GM23338 (cell line): ENCODE measurements around the gene PLD1. TPM values are rescaled to one million over a fixed set of nuclear protein-coding genes. Genes with fewer than 3 reads are reported as not detected.

Source experiments
- ATAC-seq: fragments of 200-7000 bp; cut with Tn5 transposase; 3 replicates; pipeline ENCODE4 v1.9.1; 2020
- DNase-seq: peaks from one replicate; pipeline ENCODE4 v3.0.0-alpha.2; 2015; ENCODE audit warnings: low spot score
- H2AFZ ChIP-seq: fragments of 200-600 bp; sonication (generic); 2 replicates; pipeline ENCODE4 v1.8.0; 2016; ENCODE audit warnings: antibody characterized with exemption, mild to moderate bottlenecking, moderate library complexity
- H3F3A ChIP-seq: fragments of 200-600 bp; sonication (generic); replicated peaks from 2 replicates; pipeline ENCODE4 v1.8.0; 2017; ENCODE audit warnings: antibody characterized with exemption, mixed run types, low read depth
- H3K27ac ChIP-seq: fragments of 200-600 bp; sonication (generic); 2 replicates; pipeline ENCODE4 v1.6.1; 2016; ENCODE audit warnings: low read depth
- H3K27me3 ChIP-seq: fragments of 200-600 bp; sonication (generic); 2 replicates; pipeline ENCODE4 v1.8.0; 2016; ENCODE audit warnings: mild to moderate bottlenecking, mixed run types, moderate library complexity; ENCODE audit not compliant: insufficient read depth
- H3K36me3 ChIP-seq: fragments of 200-600 bp; sonication (generic); 2 replicates; pipeline ENCODE4 v1.8.0; 2016; ENCODE audit warnings: mild to moderate bottlenecking; ENCODE audit not compliant: insufficient read depth
- H3K4me1 ChIP-seq: fragments of 200-600 bp; sonication (generic); 2 replicates; pipeline ENCODE4 v1.8.0; 2016; ENCODE audit warnings: mild to moderate bottlenecking, moderate library complexity; ENCODE audit not compliant: insufficient read depth
- H3K4me2 ChIP-seq: fragments of 200-600 bp; sonication (generic); 2 replicates; pipeline ENCODE4 v1.7.1; 2017; ENCODE audit warnings: mixed run types
- H3K4me3 ChIP-seq: fragments of 200-600 bp; sonication (generic); 2 replicates; pipeline ENCODE4 v1.6.1; 2016; ENCODE audit warnings: mixed run types
- H3K79me2 ChIP-seq: fragments of 200-600 bp; sonication (generic); replicated peaks from 2 replicates; pipeline ENCODE4 v1.8.0; 2017; ENCODE audit warnings: mild to moderate bottlenecking; ENCODE audit not compliant: insufficient read depth
- H3K9me2 ChIP-seq: fragments of 200-600 bp; sonication (generic); 2 replicates; pipeline ENCODE4 v1.8.0; 2017; ENCODE audit not compliant: insufficient read depth
- H4K20me1 ChIP-seq: fragments of 200-600 bp; sonication (generic); replicated peaks from 2 replicates; pipeline ENCODE4 v1.8.0; 2017; ENCODE audit warnings: mild to moderate bottlenecking; ENCODE audit not compliant: insufficient read depth
- H3K27ac Mint-ChIP-seq: 2 replicates; pipeline ENCODE4 v1.8.0; 2020; ENCODE audit warnings: inconsistent platforms, mild to moderate bottlenecking, moderate library complexity, mixed read lengths
- H3K27me3 Mint-ChIP-seq: 3 replicates; pipeline ENCODE4 v1.8.0; 2022; ENCODE audit warnings: low read depth, mild to moderate bottlenecking, moderate library complexity, mixed read lengths, inconsistent platforms; ENCODE audit not compliant: insufficient read depth, poor library complexity
- H3K36me3 Mint-ChIP-seq: 3 replicates; pipeline ENCODE4 v1.8.0; 2021; ENCODE audit warnings: low read depth, mild to moderate bottlenecking, inconsistent platforms, moderate library complexity, mixed read lengths
- H3K4me1 Mint-ChIP-seq: 3 replicates; pipeline ENCODE4 v1.8.0; 2020; ENCODE audit warnings: mild to moderate bottlenecking, inconsistent platforms, mixed read lengths
- H3K4me3 Mint-ChIP-seq: 3 replicates; pipeline ENCODE4 v1.8.0; 2021; ENCODE audit warnings: moderate library complexity, mild to moderate bottlenecking, inconsistent platforms, mixed read lengths
- H3K9me3 Mint-ChIP-seq: 3 replicates; pipeline ENCODE4 v1.8.0; 2020; ENCODE audit warnings: moderate library complexity, mild to moderate bottlenecking, inconsistent platforms, mixed read lengths
- CTCF ChIP-seq, 2 experiments: fragments of 200-600 bp in 1 of 2; sonication (generic) in 1 of 2; conservative IDR thresholded peaks; 2 replicates each; pipeline versions ENCODE4 v1.5.1 to v1.6.1; 2016 to 2017; ENCODE audit warnings: antibody characterized with exemption in 2 of 2, low read depth in 2 of 2, mild to moderate bottlenecking in 2 of 2, moderate library complexity in 1 of 2
- ETS1 ChIP-seq: IDR thresholded peaks from 2 replicates; pipeline ENCODE4 v1.6.1; 2016; ENCODE audit warnings: antibody characterized with exemption
- JUNB ChIP-seq: IDR thresholded peaks from one replicate; pipeline ENCODE4 v1.6.1; 2016; ENCODE audit warnings: antibody characterized with exemption; ENCODE audit not compliant: unreplicated experiment
- STAT1 ChIP-seq: IDR thresholded peaks from one replicate; pipeline ENCODE4 v1.6.1; 2016; ENCODE audit warnings: antibody characterized with exemption; ENCODE audit not compliant: unreplicated experiment
- ZNF114 ChIP-seq: fragments of 250-450 bp; sonication (Bioruptor Pico); IDR thresholded peaks from 2 replicates; pipeline ENCODE4 v1.5.0; 2020; ENCODE audit warnings: mild to moderate bottlenecking, moderate library complexity
- ZNF331 ChIP-seq: fragments of 250-450 bp; sonication (Bioruptor Pico); IDR thresholded peaks from 2 replicates; pipeline ENCODE4 v1.5.0; 2020; ENCODE audit warnings: low read depth, mild to moderate bottlenecking, moderate library complexity
- ZNF462 ChIP-seq: fragments of 250-450 bp; sonication (Bioruptor Pico); IDR thresholded peaks from 2 replicates; pipeline ENCODE4 v1.5.0; 2020; ENCODE audit warnings: mild to moderate bottlenecking, moderate library complexity
- polyA plus RNA-seq: library from polyadenylated mRNA; unstranded; fragments of >200 nt; fragmentation: Nextera tagmentation; extraction: Ambion mirVana; gene quantifications from 2 replicates; pipeline ENCODE4 v1.2.1, GENCODE V29; 2016
- total RNA-seq: library from RNA; depleted of rRNA; stranded (reverse); fragments of >200 nt; shearing (Covaris generic); gene quantifications from 2 replicates; pipeline ENCODE4 v1.2.3, GENCODE V29; 2014

Gene PLD1
- total and polyA plus RNA-seq, 2 experiments from 2014 or later = 1.4 to 2.2 TPM

GRCh38 chr3:171690281-171690680 lies 120.0 kb downstream of the PLD1 start:
- TF ChIP-seq ZNF462 (CRISPR knock-in tag) = no peak
- no peaks in the 10 kb centered on the region for H3K79me2 ChIP-seq
- no peak overlapping the region for H3K4me2 ChIP-seq
- DNase-seq (no peak), ATAC-seq (no peak)
- H2AFZ ChIP-seq = no peak overlapping the region
- Mint-ChIP-seq H3K4me1 (no peaks in the 10 kb centered on the region), H3K36me3 (no peaks in the 10 kb centered on the region), H3K4me3 (no peak overlapping the region), H3K9me3 (no peaks in the 10 kb centered on the region), H3K27me3 (no peaks in the 10 kb centered on the region), H3K27ac (no peak overlapping the region)
- H4K20me1 ChIP-seq = no peaks in the 10 kb centered on the region
- H3K27me3 ChIP-seq = no peaks in the 10 kb centered on the region
- no peak overlapping the region for H3K27ac ChIP-seq
- no peaks in the 10 kb centered on the region for H3F3A ChIP-seq
- H3K4me3 ChIP-seq = no peak overlapping the region
- no peaks in the 10 kb centered on the region for H3K4me1 ChIP-seq
- H3K36me3 ChIP-seq = no peaks in the 10 kb centered on the region
- no peaks in the 10 kb centered on the region for H3K9me2 ChIP-seq

GRCh38 chr3:171688593-171688992 lies 121.7 kb downstream of the PLD1 start:
- H3K27ac Mint-ChIP-seq = no peak overlapping the region
- Histone ChIP-seq H3K27ac (no peak overlapping the region), H3K36me3 (no peaks in the 10 kb centered on the region), H3F3A (no peaks in the 10 kb centered on the region), H3K4me1 (no peaks in the 10 kb centered on the region), H3K9me2 (no peaks in the 10 kb centered on the region), H3K79me2 (no peaks in the 10 kb centered on the region), H4K20me1 (no peaks in the 10 kb centered on the region), H3K27me3 (no peaks in the 10 kb centered on the region), H2AFZ (no peak overlapping the region), H3K4me3 (no peak overlapping the region), H3K4me2 (no peak overlapping the region)
- no peaks in the 10 kb centered on the region for H3K27me3 Mint-ChIP-seq
- no peaks in the 10 kb centered on the region for H3K9me3 Mint-ChIP-seq
- H3K4me1 Mint-ChIP-seq = no peaks in the 10 kb centered on the region
- no peak for ATAC-seq
- H3K4me3 Mint-ChIP-seq = no peak overlapping the region
- no peaks in the 10 kb centered on the region for H3K36me3 Mint-ChIP-seq
- no peak for DNase-seq
- TF ChIP-seq JUNB (no peak), STAT1 (no peak), ZNF331 (CRISPR knock-in tag) (no peak), ETS1 (no peak), CTCF (conservative IDR thresholded peaks at IDR 0.05; ENCODE audit: low read depth in 2 of 2) (no peak), ZNF114 (CRISPR knock-in tag) (no peak)
